GM23338 (cell line): Measurements from ENCODE around the gene UBAC2. TPM values are rescaled to one million over a fixed set of nuclear protein-coding genes. Genes with fewer than 3 reads are reported as not detected.

Experiments
- ATAC-seq: fragments of 200-7000 bp; cut with Tn5 transposase; 3 replicates; pipeline ENCODE4 v1.9.1; 2020
- DNase-seq: peaks from one replicate; pipeline ENCODE4 v3.0.0-alpha.2; 2015; ENCODE audit warnings: low spot score
- H2AFZ ChIP-seq: fragments of 200-600 bp; sonication (generic); 2 replicates; pipeline ENCODE4 v1.8.0; 2016; ENCODE audit warnings: antibody characterized with exemption, mild to moderate bottlenecking, moderate library complexity
- H3F3A ChIP-seq: fragments of 200-600 bp; sonication (generic); replicated peaks from 2 replicates; pipeline ENCODE4 v1.8.0; 2017; ENCODE audit warnings: antibody characterized with exemption, mixed run types, low read depth
- H3K27ac ChIP-seq: fragments of 200-600 bp; sonication (generic); 2 replicates; pipeline ENCODE4 v1.6.1; 2016; ENCODE audit warnings: low read depth
- H3K27me3 ChIP-seq: fragments of 200-600 bp; sonication (generic); 2 replicates; pipeline ENCODE4 v1.8.0; 2016; ENCODE audit warnings: mild to moderate bottlenecking, mixed run types, moderate library complexity; ENCODE audit not compliant: insufficient read depth
- H3K36me3 ChIP-seq: fragments of 200-600 bp; sonication (generic); 2 replicates; pipeline ENCODE4 v1.8.0; 2016; ENCODE audit warnings: mild to moderate bottlenecking; ENCODE audit not compliant: insufficient read depth
- H3K4me1 ChIP-seq: fragments of 200-600 bp; sonication (generic); 2 replicates; pipeline ENCODE4 v1.8.0; 2016; ENCODE audit warnings: mild to moderate bottlenecking, moderate library complexity; ENCODE audit not compliant: insufficient read depth
- H3K4me2 ChIP-seq: fragments of 200-600 bp; sonication (generic); 2 replicates; pipeline ENCODE4 v1.7.1; 2017; ENCODE audit warnings: mixed run types
- H3K4me3 ChIP-seq: fragments of 200-600 bp; sonication (generic); 2 replicates; pipeline ENCODE4 v1.6.1; 2016; ENCODE audit warnings: mixed run types
- H3K79me2 ChIP-seq: fragments of 200-600 bp; sonication (generic); replicated peaks from 2 replicates; pipeline ENCODE4 v1.8.0; 2017; ENCODE audit warnings: mild to moderate bottlenecking; ENCODE audit not compliant: insufficient read depth
- H3K9me2 ChIP-seq: fragments of 200-600 bp; sonication (generic); 2 replicates; pipeline ENCODE4 v1.8.0; 2017; ENCODE audit not compliant: insufficient read depth
- H4K20me1 ChIP-seq: fragments of 200-600 bp; sonication (generic); replicated peaks from 2 replicates; pipeline ENCODE4 v1.8.0; 2017; ENCODE audit warnings: mild to moderate bottlenecking; ENCODE audit not compliant: insufficient read depth
- H3K27ac Mint-ChIP-seq: 2 replicates; pipeline ENCODE4 v1.8.0; 2020; ENCODE audit warnings: inconsistent platforms, mild to moderate bottlenecking, moderate library complexity, mixed read lengths
- H3K27me3 Mint-ChIP-seq: 3 replicates; pipeline ENCODE4 v1.8.0; 2022; ENCODE audit warnings: low read depth, mild to moderate bottlenecking, moderate library complexity, mixed read lengths, inconsistent platforms; ENCODE audit not compliant: insufficient read depth, poor library complexity
- H3K36me3 Mint-ChIP-seq: 3 replicates; pipeline ENCODE4 v1.8.0; 2021; ENCODE audit warnings: low read depth, mild to moderate bottlenecking, inconsistent platforms, moderate library complexity, mixed read lengths
- H3K4me1 Mint-ChIP-seq: 3 replicates; pipeline ENCODE4 v1.8.0; 2020; ENCODE audit warnings: mild to moderate bottlenecking, inconsistent platforms, mixed read lengths
- H3K4me3 Mint-ChIP-seq: 3 replicates; pipeline ENCODE4 v1.8.0; 2021; ENCODE audit warnings: moderate library complexity, mild to moderate bottlenecking, inconsistent platforms, mixed read lengths
- H3K9me3 Mint-ChIP-seq: 3 replicates; pipeline ENCODE4 v1.8.0; 2020; ENCODE audit warnings: moderate library complexity, mild to moderate bottlenecking, inconsistent platforms, mixed read lengths
- CREB1 ChIP-seq: fragments of 250-450 bp; sonication (Bioruptor Pico); IDR thresholded peaks from 2 replicates; pipeline ENCODE4 v1.5.0; 2020; ENCODE audit warnings: low read depth, mild to moderate bottlenecking, moderate library complexity
- ETS1 ChIP-seq: IDR thresholded peaks from 2 replicates; pipeline ENCODE4 v1.6.1; 2016; ENCODE audit warnings: antibody characterized with exemption
- EZH2 ChIP-seq: fragments of 200-600 bp; sonication (generic); IDR thresholded peaks from one replicate; pipeline ENCODE4 v1.8.0; 2017; ENCODE audit warnings: antibody characterized with exemption, mild to moderate bottlenecking, low read depth; ENCODE audit not compliant: unreplicated experiment
- EZH2phosphoT487 ChIP-seq: fragments of 200-600 bp; sonication (generic); IDR thresholded peaks from one replicate; pipeline ENCODE4 v1.8.1; 2018; ENCODE audit warnings: antibody characterized with exemption; ENCODE audit not compliant: unreplicated experiment
- JUNB ChIP-seq: IDR thresholded peaks from one replicate; pipeline ENCODE4 v1.6.1; 2016; ENCODE audit warnings: antibody characterized with exemption; ENCODE audit not compliant: unreplicated experiment
- NANOG ChIP-seq: IDR thresholded peaks from 2 replicates; pipeline ENCODE4 v1.6.1; 2016; ENCODE audit warnings: antibody characterized with exemption, borderline replicate concordance
- POLR2AphosphoS5 ChIP-seq: IDR thresholded peaks from 2 replicates; pipeline ENCODE4 v1.6.1; 2016; ENCODE audit warnings: antibody characterized with exemption, low read depth
- STAT1 ChIP-seq: IDR thresholded peaks from one replicate; pipeline ENCODE4 v1.6.1; 2016; ENCODE audit warnings: antibody characterized with exemption; ENCODE audit not compliant: unreplicated experiment
- ZNF114 ChIP-seq: fragments of 250-450 bp; sonication (Bioruptor Pico); IDR thresholded peaks from 2 replicates; pipeline ENCODE4 v1.5.0; 2020; ENCODE audit warnings: mild to moderate bottlenecking, moderate library complexity
- polyA plus RNA-seq: library from polyadenylated mRNA; unstranded; fragments of >200 nt; fragmentation: Nextera tagmentation; extraction: Ambion mirVana; gene quantifications from 2 replicates; pipeline ENCODE4 v1.2.1, GENCODE V29; 2016
- total RNA-seq: library from RNA; depleted of rRNA; stranded (reverse); fragments of >200 nt; shearing (Covaris generic); gene quantifications from 2 replicates; pipeline ENCODE4 v1.2.3, GENCODE V29; 2014
- TF ChIP-seq, protein P1 (sequence below): IDR thresholded peaks from one replicate; pipeline ENCODE4 v1.6.1; 2018; ENCODE audit warnings: antibody characterized with exemption; ENCODE audit not compliant: unreplicated experiment
- TF ChIP-seq, protein P2 (sequence below), 2 experiments: fragments of 200-600 bp in 1 of 2; sonication (generic) in 1 of 2; conservative IDR thresholded peaks; 2 replicates each; pipeline versions ENCODE4 v1.5.1 to v1.6.1; 2016 to 2017; ENCODE audit warnings: antibody characterized with exemption in 2 of 2, low read depth in 2 of 2, mild to moderate bottlenecking in 2 of 2, moderate library complexity in 1 of 2

The UBAC2 gene
- total and polyA plus RNA-seq, 2 experiments from 2014 or later = 37.9 to 76.9 TPM

DNA sequence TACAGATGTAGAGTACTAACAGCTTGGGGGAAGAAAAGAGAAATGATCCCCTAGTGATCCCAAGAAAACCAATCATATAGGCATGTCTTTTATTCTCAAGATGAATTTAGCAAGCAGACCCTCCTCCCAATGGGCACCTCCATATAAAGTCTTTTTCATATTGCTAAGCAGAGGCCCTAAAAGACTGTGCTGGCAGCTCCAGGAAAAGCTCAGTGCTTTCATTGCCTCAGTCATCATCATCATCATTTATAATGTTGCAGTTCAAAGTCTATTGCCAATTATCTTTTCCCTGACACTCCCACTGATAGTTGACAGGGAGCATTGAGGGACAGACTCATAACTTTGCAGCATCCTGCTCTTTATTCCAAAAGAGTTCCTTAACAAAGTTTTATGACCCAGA is 93.5 kb downstream of the UBAC2 start (continued):
- TF ChIP-seq, protein P1, sequence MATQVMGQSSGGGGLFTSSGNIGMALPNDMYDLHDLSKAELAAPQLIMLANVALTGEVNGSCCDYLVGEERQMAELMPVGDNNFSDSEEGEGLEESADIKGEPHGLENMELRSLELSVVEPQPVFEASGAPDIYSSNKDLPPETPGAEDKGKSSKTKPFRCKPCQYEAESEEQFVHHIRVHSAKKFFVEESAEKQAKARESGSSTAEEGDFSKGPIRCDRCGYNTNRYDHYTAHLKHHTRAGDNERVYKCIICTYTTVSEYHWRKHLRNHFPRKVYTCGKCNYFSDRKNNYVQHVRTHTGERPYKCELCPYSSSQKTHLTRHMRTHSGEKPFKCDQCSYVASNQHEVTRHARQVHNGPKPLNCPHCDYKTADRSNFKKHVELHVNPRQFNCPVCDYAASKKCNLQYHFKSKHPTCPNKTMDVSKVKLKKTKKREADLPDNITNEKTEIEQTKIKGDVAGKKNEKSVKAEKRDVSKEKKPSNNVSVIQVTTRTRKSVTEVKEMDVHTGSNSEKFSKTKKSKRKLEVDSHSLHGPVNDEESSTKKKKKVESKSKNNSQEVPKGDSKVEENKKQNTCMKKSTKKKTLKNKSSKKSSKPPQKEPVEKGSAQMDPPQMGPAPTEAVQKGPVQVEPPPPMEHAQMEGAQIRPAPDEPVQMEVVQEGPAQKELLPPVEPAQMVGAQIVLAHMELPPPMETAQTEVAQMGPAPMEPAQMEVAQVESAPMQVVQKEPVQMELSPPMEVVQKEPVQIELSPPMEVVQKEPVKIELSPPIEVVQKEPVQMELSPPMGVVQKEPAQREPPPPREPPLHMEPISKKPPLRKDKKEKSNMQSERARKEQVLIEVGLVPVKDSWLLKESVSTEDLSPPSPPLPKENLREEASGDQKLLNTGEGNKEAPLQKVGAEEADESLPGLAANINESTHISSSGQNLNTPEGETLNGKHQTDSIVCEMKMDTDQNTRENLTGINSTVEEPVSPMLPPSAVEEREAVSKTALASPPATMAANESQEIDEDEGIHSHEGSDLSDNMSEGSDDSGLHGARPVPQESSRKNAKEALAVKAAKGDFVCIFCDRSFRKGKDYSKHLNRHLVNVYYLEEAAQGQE = no peak
- TF ChIP-seq EZH2phosphoT487 (no peak), POLR2AphosphoS5 (no peak), JUNB (no peak), NANOG (no peak), STAT1 (no peak)
- TF ChIP-seq, protein P2, sequence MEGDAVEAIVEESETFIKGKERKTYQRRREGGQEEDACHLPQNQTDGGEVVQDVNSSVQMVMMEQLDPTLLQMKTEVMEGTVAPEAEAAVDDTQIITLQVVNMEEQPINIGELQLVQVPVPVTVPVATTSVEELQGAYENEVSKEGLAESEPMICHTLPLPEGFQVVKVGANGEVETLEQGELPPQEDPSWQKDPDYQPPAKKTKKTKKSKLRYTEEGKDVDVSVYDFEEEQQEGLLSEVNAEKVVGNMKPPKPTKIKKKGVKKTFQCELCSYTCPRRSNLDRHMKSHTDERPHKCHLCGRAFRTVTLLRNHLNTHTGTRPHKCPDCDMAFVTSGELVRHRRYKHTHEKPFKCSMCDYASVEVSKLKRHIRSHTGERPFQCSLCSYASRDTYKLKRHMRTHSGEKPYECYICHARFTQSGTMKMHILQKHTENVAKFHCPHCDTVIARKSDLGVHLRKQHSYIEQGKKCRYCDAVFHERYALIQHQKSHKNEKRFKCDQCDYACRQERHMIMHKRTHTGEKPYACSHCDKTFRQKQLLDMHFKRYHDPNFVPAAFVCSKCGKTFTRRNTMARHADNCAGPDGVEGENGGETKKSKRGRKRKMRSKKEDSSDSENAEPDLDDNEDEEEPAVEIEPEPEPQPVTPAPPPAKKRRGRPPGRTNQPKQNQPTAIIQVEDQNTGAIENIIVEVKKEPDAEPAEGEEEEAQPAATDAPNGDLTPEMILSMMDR (conservative IDR thresholded peaks at IDR 0.05; ENCODE audit: low read depth in 2 of 2) = no peak

- no peaks in the 10 kb centered on the region for H3K4me1 ChIP-seq
- H3K79me2 ChIP-seq = 0 out of 2 replicates have a peak, but pooled peaks cover 3% of the 10 kb centered on the region
- DNase-seq (no peak), ATAC-seq (no peak)
- Mint-ChIP-seq H3K9me3 (no peaks in the 10 kb centered on the region), H3K27me3 (no peaks in the 10 kb centered on the region), H3K4me1 (peaks cover 8% of the 10 kb centered on the region), H3K27ac (no peak overlapping the region), H3K36me3 (no peaks in the 10 kb centered on the region), H3K4me3 (no peak overlapping the region)
- H3K9me2 ChIP-seq = no peaks in the 10 kb centered on the region
- no peak overlapping the region for H3K4me3 ChIP-seq
- no peaks in the 10 kb centered on the region for H3K36me3 ChIP-seq
- H3F3A ChIP-seq = no peaks in the 10 kb centered on the region
- H3K4me2 ChIP-seq = no peak overlapping the region
- no peak overlapping the region for H2AFZ ChIP-seq
- peaks cover 6% of the 10 kb centered on the region; the same call in 1 of the 2 replicates for H4K20me1 ChIP-seq
- H3K27me3 ChIP-seq = no peaks in the 10 kb centered on the region
- H3K27ac ChIP-seq = no peak overlapping the region
- no peak for TF ChIP-seq ZNF114
- TF ChIP-seq, protein P1 = no peak
- TF ChIP-seq NANOG = no peak
- TF ChIP-seq CREB1 (CRISPR knock-in tag) = no peak
- no peak for TF ChIP-seq STAT1
- TF ChIP-seq POLR2AphosphoS5 = no peak
- TF ChIP-seq, protein P2 (conservative IDR thresholded peaks at IDR 0.05; ENCODE audit: low read depth in 2 of 2) = no peak
- TF ChIP-seq ETS1 = no peak
- no peak for TF ChIP-seq EZH2
Observed at GRCh38 chr13:99294958-99295357, 94.3 kb downstream of the UBAC2 start.
